ENCODE measurements around the gene ZSCAN10.
"Not testable (repeated sequence)": the region's sequence is repeated elsewhere in the genome, so short reads cannot be mapped to it uniquely, and the experiment has no call there.

Gene ZSCAN10

GRCh38 chr16:3059041-3059722, 39.9 kb downstream of the ZSCAN10 start:
- peak; percentile 98 for DNase-seq

GRCh38 chr16:3058139-3059030, 40.7 kb downstream of the ZSCAN10 start:
- DNase-seq: peak; percentile 75

- no peak for DNase-seq
Measured at GRCh38 chr16:3057181-3058138, 41.6 kb downstream of the ZSCAN10 start.

- DNase-seq: no peak
Measured at GRCh38 chr16:3056336-3057180, 42.5 kb downstream of the ZSCAN10 start.

- not testable (repeated sequence) for DNase-seq
Measured at GRCh38 chr16:3055734-3056115, 43.4 kb downstream of the ZSCAN10 start.

- DNase-seq: no peak
Measured at GRCh38 chr16:3054965-3055733, 43.9 kb downstream of the ZSCAN10 start.

- not testable (repeated sequence) for DNase-seq
Measured at GRCh38 chr16:3053330-3053710, 45.8 kb downstream of the ZSCAN10 start.

GRCh38 chr16:3052571-3053329, 46.3 kb downstream of the ZSCAN10 start:
- not testable (repeated sequence) for DNase-seq

- no peak for DNase-seq
Measured at GRCh38 chr16:3051494-3051893, 47.6 kb downstream of the ZSCAN10 start.

- DNase-seq: no peak
Measured at GRCh38 chr16:3051009-3051408, 48.1 kb downstream of the ZSCAN10 start.

- no peak for DNase-seq
Measured at GRCh38 chr16:3050487-3050886, 48.6 kb downstream of the ZSCAN10 start.

- no peak for DNase-seq
Measured at GRCh38 chr16:3049921-3050481, 49.1 kb downstream of the ZSCAN10 start.

- DNase-seq: no peak
Measured at GRCh38 chr16:3047387-3047720, 51.7 kb downstream of the ZSCAN10 start.

- DNase-seq: no peak
Measured at GRCh38 chr16:3046641-3047386, 52.3 kb downstream of the ZSCAN10 start.

- peak; percentile 62 for DNase-seq
Measured at GRCh38 chr16:3045758-3046640, 53.1 kb downstream of the ZSCAN10 start, which contains the start of gene MMP25. MMP25 (plus strand) TSS chr16:3046561; CDS start chr16:3046918, 357 bp downstream.

GRCh38 chr16:3044708-3045107, 54.4 kb downstream of the ZSCAN10 start:
- no peak for DNase-seq

GRCh38 chr16:3042376-3042775, 56.7 kb downstream of the ZSCAN10 start:
- no peak for DNase-seq

- no peak for DNase-seq
Measured at GRCh38 chr16:3038896-3039295, 60.2 kb downstream of the ZSCAN10 start.

Data from islet precursor cell (in vitro differentiated cells).